ENCODE measurements around the gene KRT84.

The KRT84 gene

GRCh38 chr12:52385226-52385702 lies at the start of gene KRT84:
KRT84 (minus strand) TSS chr12:52385652; CDS start chr12:52385585, 67 bp downstream.
- no peak for DNase-seq (ENCODE audit: low read depth)

- DNase-seq (ENCODE audit: low read depth), result no peak
Observed at GRCh38 chr12:52434760-52435530, 49.5 kb upstream of the KRT84 start.

GRCh38 chr12:52434081-52434733 lies 48.8 kb upstream of the KRT84 start, which contains the start of gene KRT75:
KRT75 (minus strand) TSS chr12:52434371; CDS start chr12:52434304, 67 bp downstream.
- DNase-seq (ENCODE audit: low read depth), result no peak

GRCh38 chr12:52433501-52434080 lies 48.1 kb upstream of the KRT84 start:
- no peak for DNase-seq (ENCODE audit: low read depth)

- no peak for DNase-seq (ENCODE audit: low read depth)
Observed at GRCh38 chr12:52432559-52433207, 47.2 kb upstream of the KRT84 start.

GRCh38 chr12:52428121-52428520 lies 42.7 kb upstream of the KRT84 start:
- no peak for DNase-seq (ENCODE audit: low read depth)

- DNase-seq (ENCODE audit: low read depth), result no peak
Observed at GRCh38 chr12:52427083-52427482, 41.6 kb upstream of the KRT84 start.

- no peak for DNase-seq (ENCODE audit: low read depth)
Observed at GRCh38 chr12:52426034-52426433, 40.6 kb upstream of the KRT84 start.

- no peak for DNase-seq (ENCODE audit: low read depth)
Observed at GRCh38 chr12:52425466-52425865, 40.0 kb upstream of the KRT84 start.

GRCh38 chr12:52423661-52424500 lies 38.4 kb upstream of the KRT84 start:
- DNase-seq (ENCODE audit: low read depth), result no peak

- DNase-seq (ENCODE audit: low read depth), result no peak
Observed at GRCh38 chr12:52423035-52423434, 37.6 kb upstream of the KRT84 start.

- DNase-seq (ENCODE audit: low read depth), result no peak
Observed at GRCh38 chr12:52419656-52420055, 34.2 kb upstream of the KRT84 start.

- no peak for DNase-seq (ENCODE audit: low read depth)
Observed at GRCh38 chr12:52418576-52419110, 33.2 kb upstream of the KRT84 start.

GRCh38 chr12:52417740-52418139 lies 32.3 kb upstream of the KRT84 start:
- DNase-seq (ENCODE audit: low read depth), result no peak

GRCh38 chr12:52416795-52417194 lies 31.3 kb upstream of the KRT84 start:
- no peak for DNase-seq (ENCODE audit: low read depth)

- no peak for DNase-seq (ENCODE audit: low read depth)
Observed at GRCh38 chr12:52415870-52416750, 30.7 kb upstream of the KRT84 start.

- no peak for DNase-seq (ENCODE audit: low read depth)
Observed at GRCh38 chr12:52414936-52415335, 29.5 kb upstream of the KRT84 start.

GRCh38 chr12:52413782-52414345 lies 28.4 kb upstream of the KRT84 start:
- DNase-seq (ENCODE audit: low read depth), result no peak

GRCh38 chr12:52413202-52413601 lies 27.8 kb upstream of the KRT84 start:
- no peak for DNase-seq (ENCODE audit: low read depth)

- DNase-seq (ENCODE audit: low read depth), result no peak
Observed at GRCh38 chr12:52411815-52412214, 26.4 kb upstream of the KRT84 start.
